ENCODE measurements around the gene MTHFS. TPM values are rescaled to one million over a fixed set of nuclear protein-coding genes. Genes with fewer than 3 reads are reported as not detected.

Gene MTHFS
- total RNA-seq, 1 experiment from 2014 or later, result 8.7 TPM

DNA sequence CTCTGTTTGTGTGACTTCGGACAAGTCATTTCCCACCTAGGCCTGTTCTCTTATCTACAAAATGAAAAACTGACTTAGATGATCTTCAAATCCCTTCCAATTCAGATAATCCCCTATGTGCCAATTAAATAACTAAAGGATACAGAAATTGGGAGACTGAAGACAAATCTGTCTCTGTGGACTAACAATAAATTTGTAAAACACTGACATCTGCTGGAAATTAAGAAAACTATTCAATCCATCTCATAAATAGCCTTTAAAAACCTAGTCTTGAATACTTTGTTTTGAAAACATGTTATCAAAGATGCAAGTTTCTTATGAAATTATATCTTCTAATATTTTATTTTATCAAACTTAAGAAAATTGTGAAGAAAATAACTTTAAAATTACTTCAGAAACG lies 38.3 kb downstream of the MTHFS start:
- intact Hi-C loops (cut with micrococcal nuclease; ENCODE audit: unreplicated experiment), result loop anchor here (10.0 kb wide), 1 partner anchor 404 kb away; no protein-coding TSS in a partner anchor
- Histone ChIP-seq H3K4me3 (ENCODE audit: low read depth, low read length, poor library complexity, severe bottlenecking) (no peak overlapping the region), H3K27me3 (replicated peaks; ENCODE audit: insufficient read depth, low read depth, low read length, poor library complexity) (no peaks in the 10 kb centered on the region), H3K9me3 (ENCODE audit: low read depth, low read length, poor library complexity, severe bottlenecking) (no peaks in the 10 kb centered on the region), H3K4me1 (ENCODE audit: insufficient read depth, low read length, poor library complexity, severe bottlenecking) (no peaks in the 10 kb centered on the region), H3K27ac (ENCODE audit: low read depth, low read length, poor library complexity, severe bottlenecking) (no peak overlapping the region), H3K36me3 (ENCODE audit: insufficient read depth, low read length, poor library complexity, severe bottlenecking) (no peaks in the 10 kb centered on the region)
- ChIA-PET POLR2A (ENCODE audit: low non-redundant PET) (no interaction called here), CTCF (interaction anchor here (1.0 kb wide), 1 partner anchor 518 kb away, joined by 4 read pairs; no protein-coding TSS in a partner anchor)
- no TSS peak for BruUV-seq (replicated peaks)
- no peak for TF ChIP-seq EZH2 (IDR thresholded peaks at IDR 0.05; ENCODE audit: borderline replicate concordance, low read depth, low read length, poor library complexity, severe bottlenecking)
- TF ChIP-seq, protein P1, sequence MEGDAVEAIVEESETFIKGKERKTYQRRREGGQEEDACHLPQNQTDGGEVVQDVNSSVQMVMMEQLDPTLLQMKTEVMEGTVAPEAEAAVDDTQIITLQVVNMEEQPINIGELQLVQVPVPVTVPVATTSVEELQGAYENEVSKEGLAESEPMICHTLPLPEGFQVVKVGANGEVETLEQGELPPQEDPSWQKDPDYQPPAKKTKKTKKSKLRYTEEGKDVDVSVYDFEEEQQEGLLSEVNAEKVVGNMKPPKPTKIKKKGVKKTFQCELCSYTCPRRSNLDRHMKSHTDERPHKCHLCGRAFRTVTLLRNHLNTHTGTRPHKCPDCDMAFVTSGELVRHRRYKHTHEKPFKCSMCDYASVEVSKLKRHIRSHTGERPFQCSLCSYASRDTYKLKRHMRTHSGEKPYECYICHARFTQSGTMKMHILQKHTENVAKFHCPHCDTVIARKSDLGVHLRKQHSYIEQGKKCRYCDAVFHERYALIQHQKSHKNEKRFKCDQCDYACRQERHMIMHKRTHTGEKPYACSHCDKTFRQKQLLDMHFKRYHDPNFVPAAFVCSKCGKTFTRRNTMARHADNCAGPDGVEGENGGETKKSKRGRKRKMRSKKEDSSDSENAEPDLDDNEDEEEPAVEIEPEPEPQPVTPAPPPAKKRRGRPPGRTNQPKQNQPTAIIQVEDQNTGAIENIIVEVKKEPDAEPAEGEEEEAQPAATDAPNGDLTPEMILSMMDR (conservative IDR thresholded peaks at IDR 0.05; ENCODE audit: low read depth, low read length), result peak; percentile 46
- peak; percentile 24 for DNase-seq (ENCODE audit: low spot score)

DNA sequence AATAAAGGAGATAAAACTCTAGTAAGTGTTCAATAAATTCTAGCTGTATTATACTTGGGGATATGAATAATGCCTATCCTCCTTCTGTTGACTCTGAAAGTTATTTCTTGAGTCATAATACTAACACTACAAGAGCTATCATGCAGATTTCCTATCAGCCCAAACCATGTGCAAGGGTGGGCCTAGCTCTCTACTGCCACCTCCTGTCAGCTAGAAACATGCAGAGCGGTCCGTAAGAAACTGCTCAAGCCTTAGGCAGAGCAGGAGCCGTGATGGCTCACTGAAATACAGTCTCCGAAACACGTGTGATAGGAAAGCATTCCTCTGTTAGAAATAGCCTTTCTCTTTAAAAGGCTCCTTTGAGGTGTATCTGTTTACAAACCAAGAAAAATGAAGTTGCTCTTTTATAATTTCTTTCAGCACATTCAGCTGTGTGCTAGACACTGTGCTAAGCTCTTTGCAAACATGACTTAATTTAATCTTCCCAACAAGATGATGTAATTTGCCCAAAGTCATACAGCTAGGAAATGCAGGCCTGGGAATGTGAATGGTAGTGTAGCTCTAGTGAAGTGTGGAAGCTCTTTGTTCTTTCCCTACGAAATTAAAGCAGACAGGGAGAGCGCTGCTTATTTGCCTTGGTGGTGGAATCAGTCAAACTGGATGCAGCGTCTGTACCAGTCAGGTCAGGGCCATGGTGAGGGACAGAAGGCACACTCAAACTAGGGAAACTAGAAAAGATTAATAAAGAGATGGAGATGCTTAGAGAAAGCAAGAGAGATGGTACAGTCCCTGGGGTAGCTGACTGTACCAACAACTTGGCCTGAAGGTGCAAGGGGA lies 43.1 kb downstream of the MTHFS start:
- no peaks in the 10 kb centered on the region for H3K36me3 ChIP-seq (ENCODE audit: insufficient read depth, low read length, poor library complexity, severe bottlenecking)
- intact Hi-C loops (cut with micrococcal nuclease; ENCODE audit: unreplicated experiment), result loop anchor here (1.0 to 10.0 kb wide), 3 partner anchors 399 to 513 kb away; no protein-coding TSS in a partner anchor
- no peaks in the 10 kb centered on the region for H3K9me3 ChIP-seq (ENCODE audit: low read depth, low read length, poor library complexity, severe bottlenecking)
- peak; percentile 79 for DNase-seq (ENCODE audit: low spot score)
- H3K4me3 ChIP-seq (ENCODE audit: low read depth, low read length, poor library complexity, severe bottlenecking), result no peak overlapping the region
- POLR2A ChIA-PET (ENCODE audit: low non-redundant PET), result no interaction called here
- H3K4me1 ChIP-seq (ENCODE audit: insufficient read depth, low read length, poor library complexity, severe bottlenecking), result no peaks in the 10 kb centered on the region
- BruUV-seq (replicated peaks), result no TSS peak
- CTCF ChIA-PET, result interaction anchor here (0.6 to 2.7 kb wide), 7 partner anchors 11 to 514 kb away, joined by 3 to 21 read pairs (median 5); no protein-coding TSS in a partner anchor
- no peak overlapping the region for H3K27ac ChIP-seq (ENCODE audit: low read depth, low read length, poor library complexity, severe bottlenecking)
- no peak for TF ChIP-seq EZH2 (IDR thresholded peaks at IDR 0.05; ENCODE audit: borderline replicate concordance, low read depth, low read length, poor library complexity, severe bottlenecking)
- TF ChIP-seq, protein P1 (conservative IDR thresholded peaks at IDR 0.05; ENCODE audit: low read depth, low read length), result peak; percentile 94
- no peaks in the 10 kb centered on the region for H3K27me3 ChIP-seq (replicated peaks; ENCODE audit: insufficient read depth, low read depth, low read length, poor library complexity)

DNA sequence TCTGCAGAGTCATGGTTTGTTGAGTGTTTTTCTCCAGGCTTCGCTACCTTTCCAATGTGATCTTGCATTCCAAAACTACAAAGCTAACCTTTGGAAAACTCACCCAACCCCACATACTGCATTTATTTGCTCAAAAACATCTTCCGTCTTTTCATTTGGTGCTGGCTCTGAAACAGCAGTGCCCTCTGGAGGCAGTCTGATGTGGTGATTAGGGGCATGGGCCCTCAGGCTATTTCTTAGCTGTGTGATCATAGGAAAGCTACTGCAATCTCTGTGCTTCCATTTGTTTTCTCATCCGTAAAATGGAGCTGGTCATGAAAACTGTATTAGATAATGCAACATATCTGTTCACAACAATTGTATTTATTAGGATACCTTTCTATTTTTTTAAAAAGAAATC lies 47.0 kb downstream of the MTHFS start:
- POLR2A ChIA-PET (ENCODE audit: low non-redundant PET), result no interaction called here

More for the DNA sequence above, 47.0 kb downstream of the MTHFS start:
- intact Hi-C loops (cut with micrococcal nuclease; ENCODE audit: unreplicated experiment), result loop anchor here (5.0 to 10.0 kb wide), 2 partner anchors 252 to 395 kb away; no protein-coding TSS in a partner anchor
- peak; percentile 60 for DNase-seq (ENCODE audit: low spot score)
- CTCF ChIA-PET, result interaction anchor here (0.7 to 1.3 kb wide), 4 partner anchors 254 to 510 kb away, joined by 3 to 9 read pairs (median 6); no protein-coding TSS in a partner anchor
- BruUV-seq (replicated peaks), result no TSS peak
- TF ChIP-seq, protein P1 (conservative IDR thresholded peaks at IDR 0.05; ENCODE audit: low read depth, low read length), result peak; percentile 77
- no peak for TF ChIP-seq EZH2 (IDR thresholded peaks at IDR 0.05; ENCODE audit: borderline replicate concordance, low read depth, low read length, poor library complexity, severe bottlenecking)
- H3K36me3 ChIP-seq (ENCODE audit: insufficient read depth, low read length, poor library complexity, severe bottlenecking), result no peaks in the 10 kb centered on the region
- no peak overlapping the region for H3K4me3 ChIP-seq (ENCODE audit: low read depth, low read length, poor library complexity, severe bottlenecking)
- no peaks in the 10 kb centered on the region for H3K4me1 ChIP-seq (ENCODE audit: insufficient read depth, low read length, poor library complexity, severe bottlenecking)
- no peaks in the 10 kb centered on the region for H3K9me3 ChIP-seq (ENCODE audit: low read depth, low read length, poor library complexity, severe bottlenecking)
- no peaks in the 10 kb centered on the region for H3K27me3 ChIP-seq (replicated peaks; ENCODE audit: insufficient read depth, low read depth, low read length, poor library complexity)
- no peak overlapping the region for H3K27ac ChIP-seq (ENCODE audit: low read depth, low read length, poor library complexity, severe bottlenecking)

All from A673 (cell line).